Liver (tissue), 9 donors: ENCODE results near the gene SPON2. TPM values are rescaled to one million over a fixed set of nuclear protein-coding genes. Genes with fewer than 3 reads are reported as not detected.

ENCODE experiments used
- DNase-seq: peaks from one replicate; pipeline ENCODE4 v3.0.0-alpha.2; 2017; ENCODE audit warnings: low spot score
- H3K27ac ChIP-seq, 2 donors: one replicate each; pipeline ENCODE4 v1.7.0; 2013; ENCODE audit warnings: inconsistent platforms in 2 of 2, low read length in 2 of 2, control low read depth in 1 of 2, low read depth in 1 of 2, mild to moderate bottlenecking in 1 of 2
- H3K27me3 ChIP-seq, 4 donors: one replicate each; pipeline versions ENCODE4 v1.6.1 to v1.7.0; 2013; ENCODE audit warnings: low read length in 3 of 4, inconsistent platforms in 1 of 4, mild to moderate bottlenecking in 1 of 4, moderate library complexity in 1 of 4; ENCODE audit not compliant: control insufficient read depth in 4 of 4, insufficient read depth in 4 of 4
- H3K36me3 ChIP-seq, 4 donors: one replicate each; pipeline versions ENCODE4 v1.6.1 to v1.7.0; 2013; ENCODE audit warnings: low read length in 3 of 4, mild to moderate bottlenecking in 3 of 4, low read depth in 1 of 4, moderate library complexity in 1 of 4; ENCODE audit not compliant: control insufficient read depth in 4 of 4, insufficient read depth in 3 of 4
- H3K4me1 ChIP-seq, 4 donors: one replicate each; pipeline versions ENCODE4 v1.6.1 to v1.7.0; 2013; ENCODE audit warnings: low read length in 3 of 4, mild to moderate bottlenecking in 3 of 4, moderate library complexity in 1 of 4; ENCODE audit not compliant: control insufficient read depth in 4 of 4, insufficient read depth in 4 of 4
- H3K4me3 ChIP-seq, 3 donors: one replicate each; pipeline versions ENCODE4 v1.6.1 to v1.7.0; 2013; ENCODE audit warnings: low read length in 3 of 3, control low read depth in 1 of 3, low read depth in 1 of 3, mild to moderate bottlenecking in 1 of 3
- H3K9ac ChIP-seq, 2 donors: one replicate each; pipeline ENCODE4 v1.7.0; 2013; ENCODE audit warnings: low read length in 2 of 2, mild to moderate bottlenecking in 2 of 2, moderate library complexity in 2 of 2, control low read depth in 1 of 2, low read depth in 1 of 2
- H3K9me3 ChIP-seq, 4 donors: one replicate each; pipeline versions ENCODE4 v1.6.1 to v1.7.0; 2013; ENCODE audit warnings: low read length in 3 of 4; ENCODE audit not compliant: control insufficient read depth in 4 of 4
- ATF3 ChIP-seq: IDR thresholded peaks from 2 replicates; pipeline ENCODE4 v1.6.1; 2016; ENCODE audit warnings: antibody characterized with exemption
- CTCF ChIP-seq: fragments of 150-350 bp; IDR thresholded peaks from 2 replicates; pipeline ENCODE4 v1.5.1; 2017; ENCODE audit warnings: improper control_type of control experiment, low read depth, low read length; ENCODE audit not compliant: missing input control
- EGR1 ChIP-seq, 2 donors: IDR thresholded peaks; 2 replicates each; pipeline ENCODE4 v1.6.1; 2016 to 2018; ENCODE audit warnings: antibody characterized with exemption in 2 of 2, low read depth in 2 of 2
- FOXA1 ChIP-seq: IDR thresholded peaks from 2 replicates; pipeline ENCODE4 v1.6.1; 2016; ENCODE audit warnings: antibody characterized with exemption
- FOXA2 ChIP-seq: IDR thresholded peaks from 2 replicates; pipeline ENCODE4 v1.6.1; 2016; ENCODE audit warnings: antibody characterized with exemption
- GABPA ChIP-seq, 2 donors: IDR thresholded peaks in 1 of 2; conservative IDR thresholded peaks in 1 of 2; 2 replicates each; pipeline ENCODE4 v1.6.1; 2016; ENCODE audit warnings: antibody characterized with exemption in 2 of 2, mild to moderate bottlenecking in 1 of 2, moderate library complexity in 1 of 2
- HNF4A ChIP-seq, 2 donors: conservative IDR thresholded peaks; 2 replicates each; pipeline ENCODE4 v1.6.1; 2016; ENCODE audit warnings: antibody characterized with exemption in 2 of 2, mild to moderate bottlenecking in 2 of 2
- HNF4G ChIP-seq: IDR thresholded peaks from 2 replicates; pipeline ENCODE4 v1.6.1; 2016; ENCODE audit warnings: antibody characterized with exemption
- JUND ChIP-seq, 2 donors: IDR thresholded peaks; 2 replicates each; pipeline ENCODE4 v1.6.1; 2016; ENCODE audit warnings: antibody characterized with exemption in 2 of 2
- NR2F2 ChIP-seq: IDR thresholded peaks from 2 replicates; pipeline ENCODE4 v1.6.1; 2016; ENCODE audit warnings: antibody characterized with exemption
- SP1 ChIP-seq: IDR thresholded peaks from 2 replicates; pipeline ENCODE4 v1.6.1; 2018; ENCODE audit warnings: antibody characterized with exemption, mild to moderate bottlenecking
- TAF1 ChIP-seq: conservative IDR thresholded peaks from 2 replicates; pipeline ENCODE4 v1.6.1; 2016; ENCODE audit warnings: antibody characterized with exemption, mild to moderate bottlenecking
- YY1 ChIP-seq: IDR thresholded peaks from 2 replicates; pipeline ENCODE4 v1.6.1; 2016; ENCODE audit warnings: antibody characterized with exemption, mild to moderate bottlenecking
- ZBTB33 ChIP-seq: IDR thresholded peaks from 2 replicates; pipeline ENCODE4 v1.6.1; 2016; ENCODE audit warnings: antibody characterized with exemption
- WGBS: extraction: QIAGEN DNeasy Blood & Tissue Kit; methylation state at CpG from one replicate; pipeline ENCODE4 v1.1.7; 2013; 5-methylcytosine and 5-hydroxymethylcytosine counted together
- polyA plus RNA-seq, 2 donors: library from polyadenylated mRNA; stranded (reverse) in 1 of 2; unstranded in 1 of 2; fragments of 200-250 nt in 1 of 2; fragments of >200 nt in 1 of 2; fragmentation: Nextera tagmentation in 1 of 2; extraction: Ambion mirVana in 1 of 2; gene quantifications; one replicate each; pipeline versions ENCODE4 v1.2.1 to v1.2.3, GENCODE V29; 2013 to 2015
- total RNA-seq, 2 donors: library from RNA; depleted of rRNA; stranded (reverse); fragments of >200 nt; gene quantifications; one replicate each; pipeline ENCODE4 v1.2.3, GENCODE V29; 2014
- TF ChIP-seq, protein P1 (sequence below): IDR thresholded peaks from 2 replicates; pipeline ENCODE4 v1.6.1; 2016; ENCODE audit warnings: antibody characterized with exemption
- donor health status: healthy.
- donor health status: healthy.
- donor health status: healthy.
- donor health status: healthy.
- donor health status: healthy.

Gene SPON2
- total and polyA plus RNA-seq, 4 donors = 35.7 to 80.3 (median 72.3) TPM

- TF ChIP-seq JUND (IDR thresholded peaks at IDR 0.05) (no peak), ATF3 (no peak), HNF4A (conservative IDR thresholded peaks at IDR 0.05) (no peak), HNF4G (no peak), GABPA (IDR thresholded peaks at IDR 0.05 in 1 of 2, conservative IDR thresholded peaks at IDR 0.05 in 1 of 2) (no peak), TAF1 (no peak)
- TF ChIP-seq, protein P1, sequence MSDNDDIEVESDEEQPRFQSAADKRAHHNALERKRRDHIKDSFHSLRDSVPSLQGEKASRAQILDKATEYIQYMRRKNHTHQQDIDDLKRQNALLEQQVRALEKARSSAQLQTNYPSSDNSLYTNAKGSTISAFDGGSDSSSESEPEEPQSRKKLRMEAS = no peak
Measured at GRCh38 chr4:1193206-1194009, 21.0 kb upstream of the SPON2 start (continued).

GRCh38 chr4:1192493-1193205 lies 20.3 kb upstream of the SPON2 start:
- DNase-seq = no peak
- H3K36me3 ChIP-seq = peaks cover 0 to 3% (median 1%) of the 10 kb centered on the region in 4 donors
- no peak overlapping the region for H3K9ac ChIP-seq
- peak overlapping the region; percentile 86 to 93 for H3K27ac ChIP-seq
- no peak overlapping the region for H3K4me3 ChIP-seq
- no peaks in the 10 kb centered on the region for H3K27me3 ChIP-seq
- peaks cover 11 to 24% (median 16%) of the 10 kb centered on the region in 4 donors for H3K4me1 ChIP-seq
- WGBS = 51% methylated on average over 13 of the region's 13 CpGs
- TF ChIP-seq SP1 = no peak
- no peak for TF ChIP-seq EGR1 (IDR thresholded peaks at IDR 0.05; ENCODE audit: low read depth in 2 of 2)
- TF ChIP-seq TAF1 = no peak
- no peak for TF ChIP-seq HNF4A (conservative IDR thresholded peaks at IDR 0.05)
- TF ChIP-seq NR2F2 = no peak
- TF ChIP-seq FOXA2 = no peak
- no peak for TF ChIP-seq ZBTB33
- TF ChIP-seq CTCF = no peak
- no peak for TF ChIP-seq GABPA (IDR thresholded peaks at IDR 0.05 in 1 of 2, conservative IDR thresholded peaks at IDR 0.05 in 1 of 2)
- TF ChIP-seq, protein P1 = no peak
- no peak for TF ChIP-seq FOXA1
- TF ChIP-seq HNF4G = no peak
- no peak for TF ChIP-seq YY1
- no peaks in the 10 kb centered on the region for H3K9me3 ChIP-seq
